Subcutaneous abdominal adipose tissue (tissue), 5 donors: ENCODE measurements around the gene ZDHHC14.
"Not testable (repeated sequence)": the region's sequence is repeated elsewhere in the genome, so short reads cannot be mapped to it uniquely, and the experiment has no call there.

Experiments
- H3K27ac ChIP-seq: one replicate; pipeline ENCODE4 v1.7.0; 2013; ENCODE audit warnings: low read depth, mild to moderate bottlenecking, inconsistent platforms, low read length, moderate library complexity
- H3K27me3 ChIP-seq, 5 donors: one replicate each; pipeline ENCODE4 v1.7.0; 2013; ENCODE audit warnings: low read length in 5 of 5, inconsistent platforms in 1 of 5; ENCODE audit not compliant: control insufficient read depth in 5 of 5, insufficient read depth in 4 of 5
- H3K36me3 ChIP-seq, 5 donors: one replicate each; pipeline ENCODE4 v1.7.0; 2013; ENCODE audit warnings: low read length in 5 of 5; ENCODE audit not compliant: control insufficient read depth in 5 of 5, insufficient read depth in 5 of 5
- H3K4me1 ChIP-seq, 5 donors: one replicate each; pipeline ENCODE4 v1.7.0; 2013; ENCODE audit warnings: low read length in 5 of 5, mild to moderate bottlenecking in 3 of 5, moderate library complexity in 1 of 5; ENCODE audit not compliant: control insufficient read depth in 5 of 5, insufficient read depth in 5 of 5
- H3K4me3 ChIP-seq, 5 donors: one replicate each; pipeline ENCODE4 v1.7.0; 2013; ENCODE audit warnings: low read length in 5 of 5, low read depth in 1 of 5
- H3K9ac ChIP-seq, 5 donors: one replicate each; pipeline ENCODE4 v1.7.0; 2013; ENCODE audit warnings: low read length in 5 of 5, mild to moderate bottlenecking in 4 of 5, moderate library complexity in 3 of 5
- H3K9me3 ChIP-seq, 5 donors: one replicate each; pipeline ENCODE4 v1.7.0; 2013; ENCODE audit warnings: low read length in 5 of 5; ENCODE audit not compliant: control insufficient read depth in 5 of 5
- donor health status: healthy.
- donor health status: healthy.
- donor health status: healthy.
- donor health status: healthy.
- donor health status: healthy.

Gene ZDHHC14

DNA sequence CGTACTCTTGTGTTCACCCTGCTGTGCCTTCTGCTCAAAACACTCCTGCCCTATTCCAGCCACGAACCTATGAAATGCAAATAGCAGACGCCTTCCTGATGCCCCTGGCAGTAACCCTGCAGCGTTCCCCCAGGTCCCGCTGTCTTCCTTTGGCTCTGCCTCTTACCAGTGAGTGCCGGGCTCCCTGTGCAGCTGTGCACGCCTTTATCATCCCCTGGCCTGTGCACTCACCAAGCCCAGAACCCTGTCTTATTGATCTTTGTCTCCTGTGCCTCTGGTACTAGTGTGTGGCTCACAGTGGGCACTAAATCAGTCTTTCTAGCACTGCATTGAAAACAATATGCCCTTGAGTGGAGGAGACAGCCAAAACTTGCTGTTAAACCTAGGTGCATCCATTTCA, 19.7 kb downstream of the ZDHHC14 start:
- Histone ChIP-seq H3K36me3 (peaks cover 0 to 13% (median 3%) of the 10 kb centered on the region in 5 donors), H3K9me3 (no peaks in the 10 kb centered on the region), H3K27me3 (peaks cover 0 to 4% (median 0%) of the 10 kb centered on the region in 5 donors), H3K4me1 (no peaks in the 10 kb centered on the region), H3K4me3 (no peak overlapping the region), H3K9ac (no peak overlapping the region), H3K27ac (no peak overlapping the region)

DNA sequence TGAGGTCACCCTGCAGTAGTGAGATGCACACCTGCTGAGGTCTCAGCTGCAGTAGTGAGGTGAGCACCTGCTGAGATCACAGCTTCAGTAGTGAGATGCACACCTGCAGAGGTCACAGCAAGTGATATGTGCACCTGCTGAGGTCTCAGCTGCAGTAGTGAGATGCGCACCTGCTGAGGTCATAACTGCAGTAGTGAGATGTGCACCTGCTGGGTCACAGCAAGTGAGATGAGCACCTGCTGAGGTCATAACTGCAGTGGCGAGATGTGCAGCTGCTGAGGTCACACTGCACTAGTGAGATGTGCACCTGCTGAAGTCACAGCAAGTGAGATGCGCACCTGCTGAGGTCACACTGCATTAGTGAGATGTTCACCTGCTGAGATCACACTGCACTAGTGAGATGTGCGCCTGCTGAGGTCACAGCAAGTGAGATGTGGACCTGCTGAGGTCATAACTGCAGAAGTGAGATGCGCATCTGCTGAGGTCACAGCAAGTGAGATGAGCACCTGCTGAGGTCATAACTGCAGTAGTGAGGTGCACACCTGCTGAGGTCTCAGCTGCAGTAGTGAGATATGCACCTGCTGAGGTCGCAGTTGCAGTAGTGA, 20.8 kb downstream of the ZDHHC14 start:
- H3K4me3 ChIP-seq = no peak overlapping the region
- no peak overlapping the region for H3K27ac ChIP-seq
- H3K4me1 ChIP-seq = no peaks in the 10 kb centered on the region
- no peaks in the 10 kb centered on the region for H3K9me3 ChIP-seq
- H3K9ac ChIP-seq = no peak overlapping the region
- H3K36me3 ChIP-seq = peaks cover 0 to 13% (median 3%) of the 10 kb centered on the region in 5 donors
- peaks cover 0 to 4% (median 0%) of the 10 kb centered on the region in 5 donors for H3K27me3 ChIP-seq

DNA sequence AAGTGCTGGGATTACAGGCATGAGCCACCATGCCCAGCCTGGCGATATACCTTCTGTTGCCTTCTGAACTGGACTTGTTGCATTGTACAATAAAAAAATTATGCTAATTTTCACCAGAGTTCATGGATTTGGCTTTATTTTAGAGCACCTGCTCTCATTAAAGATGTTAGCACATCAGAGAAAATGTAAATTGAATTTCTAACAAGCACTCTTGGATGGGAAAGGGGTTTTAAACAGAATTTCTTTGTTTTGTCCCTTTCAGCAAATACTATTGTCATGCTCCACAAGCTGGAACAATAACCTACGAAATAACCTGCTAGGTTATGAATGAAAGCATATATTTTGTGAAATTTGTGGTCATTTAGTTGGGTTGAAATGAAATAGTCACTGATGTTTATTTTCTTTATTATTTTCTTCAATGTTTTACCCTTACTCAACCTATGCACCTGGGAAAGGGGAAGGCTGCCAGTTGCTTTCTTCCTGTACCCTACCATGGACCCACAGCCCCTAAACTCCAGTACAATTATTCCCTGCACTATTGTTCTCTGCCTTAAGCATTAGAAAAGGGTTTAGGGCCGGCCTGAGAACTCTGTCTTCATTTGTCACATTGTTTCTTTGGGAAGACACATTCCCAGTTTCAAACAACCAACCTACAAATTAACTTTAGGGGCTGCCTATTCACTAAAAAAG, 22.2 kb downstream of the ZDHHC14 start:
- no peaks in the 10 kb centered on the region for H3K4me1 ChIP-seq
- no peak overlapping the region for H3K4me3 ChIP-seq
- no peak overlapping the region for H3K27ac ChIP-seq
- H3K36me3 ChIP-seq = peaks cover 0 to 13% (median 3%) of the 10 kb centered on the region in 5 donors
- peaks cover 0 to 4% (median 0%) of the 10 kb centered on the region in 5 donors for H3K27me3 ChIP-seq
- no peaks in the 10 kb centered on the region for H3K9me3 ChIP-seq
- no peak overlapping the region for H3K9ac ChIP-seq

DNA sequence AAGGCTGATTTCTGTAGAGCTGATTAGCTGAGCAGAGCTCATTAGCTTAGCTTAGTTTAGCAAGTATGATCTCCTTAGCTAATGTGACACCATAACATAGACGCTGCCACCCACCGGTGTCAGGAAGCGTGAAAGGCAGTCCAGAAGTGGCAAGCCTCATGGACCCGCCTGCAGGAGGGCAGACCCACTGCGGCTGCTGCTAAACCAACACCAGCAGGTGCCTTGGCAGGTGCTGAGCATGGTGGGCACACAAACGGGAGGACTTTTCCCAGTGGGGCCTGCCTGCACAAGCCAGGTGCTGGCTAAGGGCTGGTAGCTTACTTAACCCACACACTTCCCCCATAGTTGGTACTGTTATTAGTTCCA, 22.7 kb downstream of the ZDHHC14 start:
- H3K36me3 ChIP-seq = peaks cover 0 to 13% (median 3%) of the 10 kb centered on the region in 5 donors
- no peak overlapping the region for H3K4me3 ChIP-seq
- H3K9ac ChIP-seq = no peak overlapping the region

DNA sequence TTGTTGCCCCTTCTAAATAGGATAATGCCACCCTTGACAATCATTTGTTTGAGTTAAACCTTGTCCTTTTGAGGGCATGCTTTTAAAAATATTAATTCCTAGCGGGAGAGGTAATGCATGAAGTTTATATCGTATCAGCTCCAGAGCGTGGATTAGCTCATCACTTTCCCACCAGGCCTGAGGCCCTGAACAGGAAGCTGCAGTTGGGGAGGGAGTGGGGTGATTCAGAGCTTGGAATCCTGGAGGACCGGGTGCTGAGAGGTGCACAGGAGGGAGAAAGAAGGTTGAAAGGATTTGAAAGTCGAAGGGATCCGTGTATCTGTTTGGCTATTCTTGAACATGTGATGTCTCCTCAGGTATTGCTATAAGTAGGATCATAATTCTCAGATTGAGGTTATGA, 25.0 kb downstream of the ZDHHC14 start:
- peaks cover 0 to 4% (median 0%) of the 10 kb centered on the region in 5 donors for H3K27me3 ChIP-seq
- H3K36me3 ChIP-seq = peaks cover 0 to 9% (median 2%) of the 10 kb centered on the region in 5 donors
- no peaks in the 10 kb centered on the region for H3K9me3 ChIP-seq
- H3K4me1 ChIP-seq = peaks cover 0 to 4% (median 0%) of the 10 kb centered on the region in 5 donors
- no peak overlapping the region for H3K4me3 ChIP-seq
- H3K9ac ChIP-seq = no peak overlapping the region
- no peak overlapping the region for H3K27ac ChIP-seq

More for the DNA sequence above, 22.7 kb downstream of the ZDHHC14 start:
- Histone ChIP-seq H3K27ac (no peak overlapping the region), H3K27me3 (peaks cover 0 to 4% (median 0%) of the 10 kb centered on the region in 5 donors), H3K9me3 (no peaks in the 10 kb centered on the region), H3K4me1 (no peaks in the 10 kb centered on the region)

DNA sequence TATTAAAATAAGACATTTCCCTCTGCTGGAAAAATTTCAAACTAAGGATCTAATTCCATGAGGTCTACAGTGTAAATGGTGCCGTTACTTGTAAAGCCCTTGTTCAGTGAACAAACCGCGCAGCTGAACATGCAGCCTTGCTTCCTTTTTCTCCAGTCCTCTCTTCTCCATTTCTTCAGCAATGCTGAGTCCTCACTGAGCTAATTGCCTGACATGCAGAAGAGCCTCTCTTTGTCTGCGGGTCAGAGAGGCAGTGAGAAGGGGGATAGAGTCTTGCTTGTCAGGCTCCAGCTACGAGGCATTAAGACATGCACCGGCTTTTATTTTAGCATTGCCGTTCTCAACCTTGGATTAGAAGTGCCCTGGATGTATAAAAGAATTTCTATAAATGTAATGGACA, 25.7 kb downstream of the ZDHHC14 start:
- Histone ChIP-seq H3K4me3 (no peak overlapping the region), H3K9ac (no peak overlapping the region), H3K27ac (no peak overlapping the region)

DNA sequence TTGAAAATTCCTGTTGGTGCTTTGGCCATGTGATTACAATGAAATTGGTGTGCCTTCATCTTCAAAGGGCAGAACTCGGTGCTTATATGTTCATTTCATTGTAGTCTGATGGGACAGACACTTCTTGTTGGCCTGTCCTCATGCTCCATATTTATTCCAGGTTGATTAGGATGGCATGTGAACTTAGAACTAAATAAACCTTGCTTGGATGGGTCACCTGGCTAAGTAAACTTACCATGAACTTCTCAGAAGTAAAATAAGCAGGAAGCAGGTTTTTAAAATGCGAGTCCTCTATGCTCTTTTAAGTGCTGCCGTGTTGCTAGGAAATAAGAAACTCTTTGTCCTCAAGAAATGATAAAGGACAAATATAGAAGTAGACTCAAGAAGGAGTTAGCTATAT, 26.7 kb downstream of the ZDHHC14 start:
- Histone ChIP-seq H3K9ac (no peak overlapping the region), H3K27ac (no peak overlapping the region), H3K9me3 (no peaks in the 10 kb centered on the region), H3K27me3 (no peaks in the 10 kb centered on the region), H3K36me3 (no peaks in the 10 kb centered on the region), H3K4me1 (peaks cover 0 to 4% (median 0%) of the 10 kb centered on the region in 5 donors), H3K4me3 (no peak overlapping the region)

More for the DNA sequence above, 25.7 kb downstream of the ZDHHC14 start:
- H3K9me3 ChIP-seq = no peaks in the 10 kb centered on the region
- peaks cover 0 to 6% (median 2%) of the 10 kb centered on the region in 5 donors for H3K36me3 ChIP-seq
- H3K4me1 ChIP-seq = peaks cover 0 to 4% (median 0%) of the 10 kb centered on the region in 5 donors
- H3K27me3 ChIP-seq = peaks cover 0 to 4% (median 0%) of the 10 kb centered on the region in 5 donors

DNA sequence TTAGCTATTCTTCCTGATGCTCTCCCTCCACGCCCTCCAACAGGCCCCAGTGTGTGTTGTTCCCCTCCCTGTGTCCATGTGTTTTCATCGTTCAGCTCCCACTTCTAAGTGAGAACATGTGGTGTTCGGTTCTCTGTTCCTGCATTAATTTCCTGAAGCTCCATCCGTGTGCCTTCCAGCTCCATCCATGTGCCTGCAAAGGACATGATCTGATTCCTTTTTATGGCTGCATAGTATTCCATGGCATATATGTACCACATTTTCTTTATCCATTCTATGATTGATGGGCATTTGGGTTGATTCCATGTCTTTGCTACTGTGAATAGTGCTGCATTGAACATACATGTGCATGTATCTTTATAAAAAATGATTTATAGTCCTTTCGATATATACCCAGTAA, 27.4 kb downstream of the ZDHHC14 start:
- H3K4me3 ChIP-seq, H3K27me3 ChIP-seq, H3K9ac ChIP-seq, H3K27ac ChIP-seq, H3K36me3 ChIP-seq, H3K4me1 ChIP-seq, H3K9me3 ChIP-seq: not testable (repeated sequence)

DNA sequence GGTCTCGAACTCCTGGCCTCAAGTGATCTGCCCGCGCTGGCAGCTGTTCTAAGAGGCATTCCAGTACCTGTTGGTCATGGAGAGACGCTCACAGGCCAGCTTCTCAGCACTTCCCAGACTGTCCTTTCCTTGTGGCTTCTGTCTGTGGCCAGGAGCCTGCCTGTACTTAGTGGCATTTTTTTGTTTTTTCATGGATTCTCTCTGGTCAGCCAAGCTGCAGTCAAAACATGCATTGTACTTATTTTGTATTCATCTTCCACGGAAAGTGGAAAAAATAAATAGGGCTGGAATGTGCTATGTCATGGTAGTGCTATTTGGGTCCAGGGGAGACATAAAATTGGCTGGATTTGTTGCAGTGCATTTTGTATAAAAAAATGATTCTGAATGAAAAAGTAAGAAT, 29.1 kb downstream of the ZDHHC14 start:
- Histone ChIP-seq H3K4me1 (peaks cover 0 to 4% (median 0%) of the 10 kb centered on the region in 5 donors), H3K36me3 (no peaks in the 10 kb centered on the region), H3K4me3 (no peak overlapping the region), H3K27ac (no peak overlapping the region), H3K9me3 (no peaks in the 10 kb centered on the region), H3K9ac (no peak overlapping the region), H3K27me3 (peaks cover 0 to 3% (median 0%) of the 10 kb centered on the region in 5 donors)

DNA sequence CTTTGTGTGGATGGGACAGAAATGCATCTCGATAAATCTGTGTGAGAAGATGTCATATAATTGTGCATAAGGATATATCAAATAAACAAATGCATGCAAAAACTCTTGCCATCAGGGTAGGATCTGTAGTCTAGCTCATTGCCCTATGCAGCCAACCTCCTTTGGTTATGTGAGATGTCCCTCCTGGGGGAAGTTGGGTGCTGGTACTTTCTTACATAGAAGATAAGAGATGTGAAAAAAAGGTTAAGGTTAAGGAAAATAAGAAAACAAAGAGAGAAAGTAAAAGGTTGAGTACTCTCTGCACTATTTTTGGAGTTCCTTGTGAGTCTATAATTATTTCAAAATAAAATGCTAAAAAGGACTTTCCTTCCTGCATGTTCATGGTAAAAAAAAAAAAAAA, 30.4 kb downstream of the ZDHHC14 start:
- Histone ChIP-seq H3K27ac (no peak overlapping the region), H3K27me3 (peaks cover 0 to 3% (median 0%) of the 10 kb centered on the region in 5 donors), H3K4me3 (no peak overlapping the region), H3K9me3 (no peaks in the 10 kb centered on the region), H3K36me3 (no peaks in the 10 kb centered on the region), H3K9ac (no peak overlapping the region), H3K4me1 (peaks cover 0 to 4% (median 0%) of the 10 kb centered on the region in 5 donors)
